Activated T-cell treated with anti-CD3 and anti-CD28 coated beads, Interleukin-2, amount 50 U/mL, for 48 hours (primary cell): ENCODE data around the gene ST6GAL1.
A peak's percentile ranks its signal among the peaks of the same experiment; 100 is the strongest.

Source experiments
- DNase-seq, 2 experiments: peaks; one replicate each; pipeline ENCODE4 v3.0.0-alpha.2; 2020

The ST6GAL1 gene

GRCh38 chr3:187024536-187025226, 94.4 kb downstream of the ST6GAL1 start:
- DNase-seq = no peak

- DNase-seq = peak; percentile 69 to 74
Observed at GRCh38 chr3:187025254-187025655, 94.9 kb downstream of the ST6GAL1 start.

- DNase-seq = peak; percentile 68 to 70
Observed at GRCh38 chr3:187025656-187026316, 95.5 kb downstream of the ST6GAL1 start.

GRCh38 chr3:187026317-187026670, 96.0 kb downstream of the ST6GAL1 start:
- no peak for DNase-seq

- DNase-seq = peak; percentile 65 to 66
Observed at GRCh38 chr3:187027531-187028278, 97.4 kb downstream of the ST6GAL1 start.

- no peak for DNase-seq
Observed at GRCh38 chr3:187031934-187032333, 101.6 kb downstream of the ST6GAL1 start.

- no peak for DNase-seq
Observed at GRCh38 chr3:187036394-187036793, 106.1 kb downstream of the ST6GAL1 start.

- DNase-seq = no peak
Observed at GRCh38 chr3:187039100-187039722, 108.9 kb downstream of the ST6GAL1 start.

- DNase-seq = no peak
Observed at GRCh38 chr3:187039723-187040414, 109.5 kb downstream of the ST6GAL1 start.

GRCh38 chr3:187040516-187041361, 110.4 kb downstream of the ST6GAL1 start:
- DNase-seq = no peak

GRCh38 chr3:187041362-187042307, 111.3 kb downstream of the ST6GAL1 start:
- DNase-seq = peak; percentile 62 to 63

- no peak for DNase-seq
Observed at GRCh38 chr3:187042346-187042745, 112.0 kb downstream of the ST6GAL1 start.

GRCh38 chr3:187042874-187043458, 112.6 kb downstream of the ST6GAL1 start:
- DNase-seq = no peak

- no peak for DNase-seq
Observed at GRCh38 chr3:187044206-187044605, 113.9 kb downstream of the ST6GAL1 start.

GRCh38 chr3:187044867-187045552, 114.7 kb downstream of the ST6GAL1 start:
- no peak for DNase-seq

GRCh38 chr3:187046033-187046432, 115.7 kb downstream of the ST6GAL1 start:
- DNase-seq = no peak

- no peak for DNase-seq
Observed at GRCh38 chr3:187049462-187050101, 119.3 kb downstream of the ST6GAL1 start.

- no peak for DNase-seq
Observed at GRCh38 chr3:187051066-187051465, 120.7 kb downstream of the ST6GAL1 start.

- DNase-seq = no peak
Observed at GRCh38 chr3:187051724-187052366, 121.5 kb downstream of the ST6GAL1 start.
